Left kidney (tissue), 2 donors: ENCODE measurements around the gene S1PR4. TPM values are rescaled to one million over a fixed set of nuclear protein-coding genes. Genes with fewer than 3 reads are reported as not detected.
"Not testable (repeated sequence)": the region's sequence is repeated elsewhere in the genome, so short reads cannot be mapped to it uniquely, and the experiment has no call there.

Experiments used
- DNase-seq: peaks from one replicate; pipeline ENCODE4 v3.0.0-alpha.2; 2013
- polyA plus RNA-seq: library from polyadenylated mRNA; unstranded; fragments of 120-200 nt; gene quantifications from one replicate; pipeline ENCODE4 v1.2.1, GENCODE V29; 2013; ENCODE audit not compliant: insufficient read length

S1PR4 gene
- polyA plus RNA-seq, 1 donor: 0.12 TPM

DNA sequence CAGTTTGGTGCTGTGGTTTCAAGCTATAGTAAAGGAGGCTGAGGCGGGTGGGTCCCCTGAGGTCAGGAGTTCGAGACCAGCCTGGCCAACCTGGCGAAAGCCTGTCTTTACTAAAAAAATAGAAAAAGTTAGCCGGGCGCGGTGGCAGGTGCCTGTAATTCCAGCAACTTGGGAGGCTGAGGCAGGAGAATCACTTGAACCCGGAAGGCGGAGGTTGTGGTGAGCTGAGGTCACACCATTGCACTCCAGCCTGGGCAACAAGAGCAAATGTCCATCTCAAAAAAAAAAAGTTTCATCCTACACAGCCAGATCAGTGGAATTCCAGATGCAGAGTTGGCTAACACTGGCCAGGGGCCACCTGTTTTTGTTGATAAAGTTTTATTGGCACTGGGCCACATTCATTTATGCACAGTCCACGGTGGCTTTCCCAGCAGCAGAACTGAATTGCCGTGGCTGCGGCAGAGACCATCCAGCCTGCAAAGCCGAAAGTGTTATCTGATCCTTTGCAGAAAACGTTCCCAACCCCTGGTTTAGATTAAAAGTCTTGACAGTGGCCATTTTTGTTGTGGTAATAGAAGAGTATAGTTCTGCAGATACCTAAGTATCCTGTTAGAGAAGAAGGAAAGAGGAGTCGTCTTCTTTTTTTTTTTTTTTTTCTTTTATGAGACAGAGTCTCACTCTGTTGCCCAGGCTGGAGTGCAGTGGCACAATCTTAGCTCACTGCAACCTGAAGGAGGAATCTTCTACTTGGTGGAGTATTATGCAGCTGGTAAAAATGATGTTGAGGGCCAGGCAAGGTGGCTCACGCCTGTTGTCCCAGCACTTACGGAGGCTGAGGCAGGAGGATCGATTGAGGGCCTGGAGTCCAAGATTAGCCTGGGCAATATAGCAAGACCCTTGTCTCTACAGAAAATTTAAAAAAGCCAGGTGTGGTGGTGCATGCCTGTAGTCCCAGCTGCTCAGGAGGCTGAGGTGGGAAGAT is 15.8 kb downstream of the S1PR4 start:
- no peak for DNase-seq

GRCh38 chr19:3196064-3196932 is 17.7 kb downstream of the S1PR4 start:
- DNase-seq: no peak

GRCh38 chr19:3196933-3197205 is 18.3 kb downstream of the S1PR4 start:
- no peak for DNase-seq

GRCh38 chr19:3198901-3199700 is 20.5 kb downstream of the S1PR4 start:
- no peak for DNase-seq

- DNase-seq: no peak
Measured at GRCh38 chr19:3201072-3201700, 22.6 kb downstream of the S1PR4 start.

GRCh38 chr19:3201911-3202310 is 23.3 kb downstream of the S1PR4 start:
- DNase-seq: no peak

- DNase-seq: no peak
Measured at GRCh38 chr19:3202346-3202745, 23.8 kb downstream of the S1PR4 start.

GRCh38 chr19:3202895-3203294 is 24.3 kb downstream of the S1PR4 start:
- not testable (repeated sequence) for DNase-seq

DNA sequence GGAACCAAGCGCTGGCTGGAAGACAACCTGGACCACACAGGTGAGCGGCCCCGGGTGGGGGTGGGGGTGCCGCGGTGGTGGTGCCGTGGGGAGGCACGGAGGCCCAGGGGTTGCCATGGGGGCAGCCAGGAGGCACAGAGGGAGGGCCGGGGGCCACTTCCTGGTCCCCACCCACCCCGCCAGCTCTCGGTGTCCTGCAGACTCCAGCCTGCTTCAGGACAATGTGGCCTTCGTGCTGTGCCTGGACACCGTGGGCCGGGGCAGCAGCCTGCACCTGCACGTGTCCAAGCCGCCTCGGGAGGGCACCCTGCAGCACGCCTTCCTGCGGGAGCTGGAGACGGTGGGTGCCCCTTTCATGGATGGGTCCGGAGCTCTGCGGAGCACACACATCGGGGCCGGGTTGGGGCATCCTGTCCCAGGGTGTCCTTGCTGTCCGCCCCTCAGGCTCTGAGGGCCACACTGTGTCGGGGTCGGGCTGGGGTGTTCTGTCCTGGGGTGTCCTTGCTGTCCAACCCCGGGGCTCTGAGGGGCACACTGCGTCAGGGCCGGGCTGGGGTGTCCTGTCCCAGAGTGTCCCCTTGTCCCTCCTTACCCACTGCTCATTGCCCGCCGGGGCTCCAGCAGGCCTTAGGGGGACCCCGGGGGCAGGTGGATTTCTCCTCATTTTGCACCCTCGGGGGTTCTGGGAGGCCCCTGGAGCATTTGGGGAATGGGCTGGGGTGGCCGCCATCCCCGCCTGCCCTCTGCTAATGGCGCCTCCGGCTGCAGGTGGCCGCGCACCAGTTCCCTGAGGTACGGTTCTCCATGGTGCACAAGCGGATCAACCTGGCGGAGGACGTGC is 25.5 kb downstream of the S1PR4 start:
- no peak for DNase-seq

DNA sequence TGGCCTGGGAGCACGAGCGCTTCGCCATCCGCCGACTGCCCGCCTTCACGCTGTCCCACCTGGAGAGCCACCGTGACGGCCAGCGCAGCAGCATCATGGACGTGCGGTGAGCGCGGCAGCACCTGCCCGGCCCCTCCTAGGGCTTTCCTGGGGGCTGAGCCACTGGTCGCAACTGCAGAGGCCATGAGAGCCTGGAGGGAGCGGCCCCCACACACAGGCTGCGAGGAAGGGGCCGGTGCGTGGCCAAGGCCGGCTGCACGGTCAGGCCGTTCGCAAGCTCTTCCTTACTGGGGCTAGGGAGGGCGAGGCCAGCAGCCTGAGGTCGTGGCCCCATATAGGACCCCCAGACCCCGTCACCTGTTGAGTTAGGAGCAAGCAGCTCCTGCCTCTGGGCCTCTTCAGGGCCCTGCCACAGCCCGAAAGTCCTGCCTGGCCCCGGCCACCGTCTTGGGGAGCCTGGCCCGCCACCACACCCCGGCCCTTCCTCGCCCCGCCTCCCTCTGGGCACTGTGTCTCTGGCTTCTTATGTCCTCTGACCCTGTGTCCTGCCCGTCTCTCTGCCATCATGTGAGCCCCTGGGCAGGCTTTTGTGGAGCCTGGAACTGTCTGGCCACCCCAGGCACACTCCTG is 26.2 kb downstream of the S1PR4 start:
- DNase-seq: no peak

- DNase-seq: no peak
Measured at GRCh38 chr19:3206216-3206953, 27.8 kb downstream of the S1PR4 start.

DNA sequence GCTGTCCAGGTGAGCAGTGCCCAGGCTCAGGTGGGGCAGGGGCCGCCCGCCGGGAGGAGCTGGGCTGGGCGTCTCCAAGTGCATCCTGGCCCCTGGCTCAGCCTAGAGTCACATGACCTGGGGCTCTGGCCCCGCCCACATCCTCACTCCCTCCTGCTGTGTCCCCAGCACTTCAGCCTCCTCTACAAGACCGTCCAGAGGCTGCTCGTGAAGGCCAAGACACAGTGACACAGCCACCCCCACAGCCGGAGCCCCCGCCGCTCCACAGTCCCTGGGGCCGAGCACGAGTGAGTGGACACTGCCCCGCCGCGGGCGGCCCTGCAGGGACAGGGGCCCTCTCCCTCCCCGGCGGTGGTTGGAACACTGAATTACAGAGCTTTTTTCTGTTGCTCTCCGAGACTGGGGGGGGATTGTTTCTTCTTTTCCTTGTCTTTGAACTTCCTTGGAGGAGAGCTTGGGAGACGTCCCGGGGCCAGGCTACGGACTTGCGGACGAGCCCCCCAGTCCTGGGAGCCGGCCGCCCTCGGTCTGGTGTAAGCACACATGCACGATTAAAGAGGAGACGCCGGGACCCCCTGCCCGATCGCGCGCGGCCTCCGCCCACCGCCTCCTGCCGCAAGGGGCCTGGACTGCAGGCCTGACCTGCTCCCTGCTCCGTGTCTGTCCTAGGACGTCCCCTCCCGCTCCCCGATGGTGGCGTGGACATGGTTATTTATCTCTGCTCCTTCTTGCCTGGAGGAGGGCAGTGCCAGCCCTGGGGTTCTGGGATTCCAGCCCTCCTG is 29.1 kb downstream of the S1PR4 start:
- no peak for DNase-seq

GRCh38 chr19:3208317-3209207 is 30.0 kb downstream of the S1PR4 start:
- DNase-seq: no peak

DNA sequence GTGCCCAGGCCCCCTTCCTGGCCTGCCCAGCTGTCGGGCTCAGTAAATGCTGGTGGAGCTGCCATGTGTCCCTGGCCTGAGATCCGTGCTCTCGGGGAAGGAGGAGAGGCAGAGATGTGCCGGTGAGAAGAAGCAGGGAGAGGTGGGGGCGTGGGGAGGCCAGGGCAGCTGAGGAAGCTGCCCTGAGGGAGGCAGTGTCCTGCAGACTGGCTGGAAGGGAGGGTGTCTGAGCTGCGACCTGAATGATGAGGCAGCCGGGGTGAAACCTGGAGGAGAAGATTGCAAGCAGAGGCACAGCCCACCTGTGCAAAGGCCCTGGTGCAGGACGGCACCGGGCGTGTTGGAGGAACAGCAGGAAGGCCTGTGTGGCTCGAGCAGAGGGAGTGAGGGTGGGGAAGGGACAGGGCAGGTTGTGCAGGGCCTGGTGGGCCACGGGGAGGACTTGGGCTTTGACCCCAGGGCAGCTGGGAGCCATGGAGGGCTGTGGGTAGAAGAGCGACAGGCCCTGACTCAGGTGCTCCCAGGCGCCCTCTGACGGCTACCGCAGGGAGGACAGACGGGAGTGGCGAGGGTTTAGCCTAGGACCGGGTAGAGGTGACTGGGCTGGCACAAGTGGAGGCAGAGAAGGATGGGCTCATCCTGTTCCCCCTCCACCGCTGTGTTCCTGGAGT is 31.9 kb downstream of the S1PR4 start:
- no peak for DNase-seq

- DNase-seq: no peak
Measured at GRCh38 chr19:3211191-3211590, 32.6 kb downstream of the S1PR4 start.

- DNase-seq: no peak
Measured at GRCh38 chr19:3213159-3213558, 34.6 kb downstream of the S1PR4 start.

DNA sequence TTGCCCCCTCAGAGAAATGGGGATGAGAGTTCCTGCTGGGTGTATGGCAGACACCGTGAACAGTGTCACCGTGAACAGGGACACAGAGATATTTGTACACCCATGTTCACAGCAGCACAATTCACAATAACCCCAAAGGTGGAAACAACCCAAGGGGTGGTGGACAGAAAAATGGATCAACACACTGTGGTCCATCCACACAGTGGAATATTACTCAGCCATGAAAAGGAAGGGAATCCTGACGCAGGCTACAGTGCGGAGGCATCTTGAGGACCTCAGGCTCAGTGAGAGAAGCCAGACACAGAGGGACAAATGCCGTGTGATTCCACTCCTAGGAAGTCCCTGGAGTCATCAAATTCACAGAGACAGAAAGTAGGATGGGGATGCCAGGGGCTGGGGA is 38.3 kb downstream of the S1PR4 start:
- DNase-seq: no peak
